HG03196 (cell line): ENCODE results near the gene FICD.
"Not testable (repeated sequence)": the region's sequence is repeated elsewhere in the genome, so short reads cannot be mapped to it uniquely, and the experiment has no call there.

Source experiments
- ATAC-seq: cut with Tn5 transposase; IDR thresholded peaks from one replicate; pipeline ENCODE4 v1.9.1; 2021; ENCODE audit not compliant: unreplicated experiment

FICD gene

DNA sequence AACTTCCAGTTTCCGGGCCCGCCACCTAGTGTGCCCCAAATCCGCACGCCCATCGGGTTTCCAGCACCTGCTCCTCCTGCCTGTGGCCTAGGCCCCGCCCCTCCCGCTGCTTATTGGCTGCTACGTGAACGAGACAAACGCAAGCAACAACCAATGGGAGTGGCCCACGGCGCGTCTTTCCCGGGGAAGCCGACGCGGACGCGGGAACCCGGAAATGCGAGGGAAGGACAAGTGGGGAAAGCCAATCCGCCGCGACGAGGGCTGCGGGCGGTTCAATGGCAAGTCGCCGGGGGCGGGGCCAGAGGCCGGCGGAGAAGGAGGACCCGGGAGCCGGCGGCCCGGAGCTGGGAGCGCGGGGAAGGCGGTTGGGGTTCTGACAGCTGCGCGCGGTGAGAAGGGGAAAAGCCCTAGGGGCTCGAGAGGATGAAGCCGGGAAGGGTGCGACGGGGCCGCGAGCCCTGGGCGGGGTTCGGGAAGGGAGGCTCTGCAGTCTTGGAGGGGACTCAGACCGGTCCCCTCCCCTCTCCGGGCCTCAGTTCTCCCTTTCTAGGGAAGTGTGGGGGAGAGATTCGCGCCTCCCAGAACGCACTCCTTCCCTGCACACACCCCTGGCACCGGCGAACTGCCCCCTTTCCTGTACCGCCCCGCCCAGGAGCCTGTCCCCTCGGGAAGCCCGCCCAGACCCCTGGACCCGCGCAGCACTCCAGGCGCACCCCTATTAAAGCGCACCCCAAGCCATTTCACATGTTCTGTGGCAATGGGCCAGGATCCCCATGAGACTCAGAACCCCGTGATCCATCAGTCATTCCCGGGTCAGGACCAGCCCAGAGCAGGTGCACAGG lies at the start of gene FICD:
Gene FICD, plus strand, starts transcription at position 305 of the 842 bp plus-strand sequence. CDS start 1,696 bp downstream, outside the sequence.
- peak; percentile 89 for ATAC-seq

DNA sequence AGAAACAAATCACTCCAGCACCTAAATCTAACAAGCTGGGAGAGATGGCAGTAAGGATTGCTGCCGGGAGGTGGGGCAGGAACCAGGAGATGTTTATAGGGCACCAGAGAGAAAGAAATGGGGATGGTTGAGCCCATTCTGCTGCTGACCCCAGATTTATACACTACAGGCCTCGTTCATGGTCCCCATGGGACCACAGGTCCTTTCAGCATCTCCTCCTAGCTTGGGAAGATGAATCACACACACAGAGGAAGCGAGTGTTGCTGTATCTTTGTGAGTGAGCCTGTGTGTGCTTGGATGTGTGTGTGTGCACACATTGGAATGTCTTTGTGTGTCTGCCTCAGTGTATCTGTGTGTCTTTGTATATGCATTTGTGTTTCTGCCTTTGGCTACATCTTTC lies 49.7 kb upstream of the FICD start:
- ATAC-seq, result no peak

DNA sequence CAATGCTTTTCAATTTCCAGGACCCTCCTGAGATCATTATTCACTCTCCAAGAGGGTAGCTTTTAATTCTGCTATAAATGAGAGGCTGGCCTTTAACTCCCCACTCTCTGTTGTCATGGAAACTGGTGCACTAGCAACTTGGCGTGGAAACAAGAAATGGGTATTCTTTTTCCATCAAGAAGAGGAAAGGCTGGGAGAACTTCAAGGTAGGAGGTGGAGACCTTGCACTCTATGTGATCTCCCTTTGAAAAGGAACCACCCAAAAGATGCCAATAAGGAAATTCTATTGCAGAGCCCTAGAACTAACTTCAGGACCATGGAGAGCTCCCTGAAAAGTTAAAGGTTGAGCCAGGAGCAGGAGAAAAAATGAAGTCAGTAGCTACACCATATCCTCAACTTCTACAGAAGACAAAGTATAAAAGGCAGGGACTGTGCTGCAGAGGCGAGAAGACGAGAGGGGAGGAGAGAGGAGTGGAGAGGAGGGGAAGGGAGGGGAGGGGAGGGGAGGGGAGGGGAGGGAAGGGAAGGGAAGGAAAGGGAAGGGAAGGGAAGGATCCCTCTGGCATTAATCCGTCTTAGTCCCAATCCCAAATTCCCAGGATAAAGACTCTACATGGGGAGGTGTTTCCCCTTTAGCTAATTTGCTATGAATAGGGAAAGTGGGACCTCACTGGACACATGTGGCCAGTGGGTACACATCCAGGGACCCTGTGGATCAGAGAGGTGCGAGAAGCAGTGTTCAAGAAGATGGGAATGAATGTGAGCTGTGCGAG lies 46.7 kb upstream of the FICD start:
- no peak for ATAC-seq

DNA sequence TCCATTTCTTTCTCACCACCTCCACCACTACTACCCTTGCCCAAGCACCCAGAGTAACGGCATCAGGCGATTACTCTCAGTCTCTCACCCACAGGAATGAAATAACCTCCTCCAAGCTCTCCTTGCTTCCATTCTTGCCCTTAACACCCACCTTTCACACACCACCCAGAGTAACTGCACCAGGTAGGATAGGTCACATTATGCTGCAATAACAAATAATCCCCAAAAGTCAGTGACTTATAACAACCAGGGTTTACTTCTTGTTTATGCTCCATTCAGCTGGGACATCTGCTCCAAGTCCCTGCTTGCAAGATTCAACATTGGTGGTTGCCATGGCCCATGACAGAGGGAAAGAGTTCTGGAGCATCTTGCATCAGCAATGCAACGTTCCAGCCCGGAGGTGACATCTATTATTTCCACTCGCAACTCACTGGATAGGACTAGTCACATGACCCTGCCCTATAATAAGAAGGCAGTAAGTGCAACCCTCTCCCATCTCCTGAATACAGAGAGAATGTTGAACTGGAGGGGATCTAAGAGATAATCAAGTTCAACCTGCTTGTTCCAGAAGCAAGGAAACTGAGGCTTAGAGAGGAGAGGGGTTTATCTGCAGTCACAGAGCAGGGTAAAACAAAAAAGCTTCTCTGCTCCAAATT lies 41.5 kb upstream of the FICD start:
- ATAC-seq, result no peak

DNA sequence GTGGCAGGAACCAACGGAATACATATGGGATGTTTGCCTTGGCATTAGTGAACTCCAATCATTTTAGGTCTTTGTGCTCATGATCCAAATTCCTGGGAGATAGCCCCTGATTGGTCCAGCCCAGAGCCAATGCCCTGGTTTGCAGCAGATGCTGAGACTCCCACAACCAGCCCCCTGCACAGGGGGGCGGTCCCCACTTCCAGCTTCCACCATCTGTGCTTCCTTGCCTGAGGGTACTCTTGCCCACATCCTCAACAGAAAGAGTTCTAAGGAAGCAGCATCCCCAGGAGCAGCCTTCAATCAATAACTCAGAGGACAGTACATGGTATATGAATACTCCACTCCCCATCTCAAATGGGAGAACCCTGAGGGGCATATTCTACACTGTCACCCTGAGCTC lies 39.7 kb upstream of the FICD start:
- no peak for ATAC-seq

DNA sequence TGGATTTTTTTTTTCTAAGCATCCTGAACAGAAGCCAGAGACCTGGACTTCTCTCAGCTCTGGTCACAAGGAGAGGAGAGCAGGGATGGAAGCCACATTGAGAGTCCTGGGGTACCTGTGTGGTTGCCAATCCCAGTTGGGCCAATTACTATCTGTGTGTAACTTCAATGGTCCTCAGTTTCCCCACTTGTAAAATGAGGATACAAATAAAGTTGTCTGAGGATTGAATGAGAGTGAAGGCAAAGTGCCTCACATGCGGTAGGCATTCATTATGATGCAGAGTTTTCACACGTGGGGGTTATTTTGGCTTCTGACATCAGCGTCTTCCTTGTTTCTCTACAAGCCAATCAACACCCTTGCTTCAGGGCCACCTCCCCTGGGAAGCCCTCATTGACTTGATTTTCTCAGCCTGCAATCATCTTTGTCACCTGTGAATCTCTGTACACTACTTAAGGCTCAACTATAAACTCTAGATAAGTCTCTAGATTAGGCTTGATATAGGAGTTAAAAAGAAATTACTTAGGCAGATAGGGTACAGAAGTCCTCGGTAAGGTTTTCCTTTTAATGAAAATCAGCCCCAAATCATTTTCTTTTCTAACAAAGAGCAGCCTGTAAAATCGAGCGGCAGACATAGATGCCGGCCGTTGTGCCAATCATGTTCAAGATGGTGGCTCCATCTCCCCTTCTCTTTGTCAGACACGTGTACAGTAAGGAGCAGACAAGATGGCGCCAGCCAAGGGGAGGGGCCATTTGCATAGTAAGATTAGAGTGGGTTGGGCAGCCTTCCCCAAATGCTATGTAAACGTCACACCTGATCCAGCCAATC lies 37.8 kb upstream of the FICD start:
- ATAC-seq, result no peak

DNA sequence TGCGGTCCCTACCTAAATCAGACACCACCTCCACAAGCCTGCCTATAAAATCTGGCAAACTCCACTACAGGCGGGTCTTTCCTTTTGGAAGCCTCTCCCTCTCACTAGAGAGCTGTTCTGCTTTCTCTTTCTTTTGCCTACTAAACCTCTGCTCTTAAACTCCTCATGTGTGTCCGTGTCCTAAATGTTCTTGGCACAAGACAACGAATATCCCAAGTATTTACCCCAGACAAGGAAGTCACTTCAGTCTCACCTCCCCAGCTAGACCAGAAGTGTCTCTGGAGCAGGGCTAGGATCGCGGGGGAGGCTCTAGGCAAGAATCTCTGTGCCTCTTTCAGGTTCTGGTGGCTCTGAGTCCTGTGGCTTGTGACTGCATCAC lies 37.2 kb upstream of the FICD start:
- no peak for ATAC-seq

DNA sequence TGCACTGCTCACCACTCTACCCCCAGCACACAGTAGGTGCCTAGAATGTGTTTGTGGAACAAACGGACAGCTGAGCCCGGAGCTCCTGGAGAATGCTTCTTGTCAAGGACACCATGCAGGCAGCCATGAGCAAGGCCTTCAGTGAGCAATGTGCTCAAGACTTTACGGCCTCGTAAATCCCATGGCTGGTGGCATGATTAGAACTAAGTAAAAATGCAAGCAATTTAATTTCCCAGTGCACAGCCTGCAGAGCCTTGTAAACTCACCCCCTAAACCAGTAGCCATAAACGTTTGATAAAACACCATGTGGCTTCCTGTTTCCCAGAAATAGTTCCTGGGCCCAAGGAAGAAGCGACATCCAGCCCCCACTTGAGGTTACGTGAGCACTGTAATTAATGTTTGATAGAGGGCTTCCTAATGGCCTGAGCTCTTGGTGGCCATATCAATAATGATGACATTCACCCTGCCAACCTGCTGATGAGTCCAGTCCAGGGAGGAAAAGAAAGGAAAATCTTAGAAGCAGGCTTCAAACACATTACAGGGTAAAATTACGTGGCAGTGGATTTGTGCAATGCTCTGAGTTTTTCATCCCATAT lies 36.4 kb upstream of the FICD start:
- ATAC-seq, result no peak

DNA sequence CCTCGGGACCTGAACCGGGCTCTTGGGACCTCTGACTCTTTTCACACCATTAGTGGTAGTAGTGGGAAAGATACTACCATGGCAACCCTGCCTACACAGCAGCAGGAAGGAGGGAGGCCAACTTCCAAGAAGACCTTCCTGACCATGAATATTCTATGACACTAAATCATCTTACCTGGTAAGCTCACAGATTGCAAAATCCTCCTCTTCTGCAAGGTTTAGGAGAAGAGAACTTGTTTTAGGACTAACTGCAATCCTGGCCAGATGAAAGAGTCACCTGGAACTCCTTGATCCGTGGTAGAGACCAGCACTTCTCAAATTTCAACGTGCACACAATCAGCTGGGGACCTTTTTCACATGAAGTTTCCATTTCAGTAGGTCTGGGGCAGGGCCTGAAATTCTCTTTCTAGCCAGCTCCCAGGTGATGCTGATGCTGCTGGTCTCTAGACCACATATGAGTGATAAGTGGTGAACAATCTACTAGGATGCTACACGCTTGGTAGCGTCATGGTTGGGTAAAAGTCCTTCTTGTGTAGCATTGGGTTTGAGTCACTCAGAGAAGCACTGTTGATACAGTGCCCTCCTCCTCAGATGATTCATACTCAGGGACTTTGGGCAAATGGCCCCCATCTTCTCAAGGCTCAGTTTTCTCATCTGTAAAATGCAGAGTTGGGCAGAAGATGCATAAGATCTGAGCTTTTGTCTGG lies 35.6 kb upstream of the FICD start:
- ATAC-seq, result no peak

DNA sequence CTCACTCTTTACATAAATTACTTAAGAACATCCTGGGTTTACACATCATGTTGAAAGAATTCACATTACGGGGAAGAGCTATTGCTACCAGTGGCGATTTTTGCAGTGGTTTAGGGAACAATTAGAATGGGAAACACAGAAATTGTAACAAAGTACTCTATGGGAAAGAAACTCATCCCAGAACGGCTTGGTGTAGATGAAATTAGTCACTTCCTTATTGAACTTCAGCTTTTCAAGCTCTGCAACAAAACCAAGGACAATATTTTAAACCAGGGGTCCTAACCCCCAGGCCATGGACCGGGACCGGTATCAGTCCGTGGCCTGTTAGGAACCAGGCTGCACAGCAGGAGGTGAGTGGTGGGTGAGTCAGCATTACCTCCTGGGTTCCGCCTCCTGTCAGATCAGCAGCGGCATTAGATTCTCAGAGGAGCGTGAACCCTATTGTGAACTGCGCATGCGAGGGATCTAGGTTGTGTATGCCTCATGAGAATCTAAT lies 32.3 kb upstream of the FICD start:
- ATAC-seq, result no peak

DNA sequence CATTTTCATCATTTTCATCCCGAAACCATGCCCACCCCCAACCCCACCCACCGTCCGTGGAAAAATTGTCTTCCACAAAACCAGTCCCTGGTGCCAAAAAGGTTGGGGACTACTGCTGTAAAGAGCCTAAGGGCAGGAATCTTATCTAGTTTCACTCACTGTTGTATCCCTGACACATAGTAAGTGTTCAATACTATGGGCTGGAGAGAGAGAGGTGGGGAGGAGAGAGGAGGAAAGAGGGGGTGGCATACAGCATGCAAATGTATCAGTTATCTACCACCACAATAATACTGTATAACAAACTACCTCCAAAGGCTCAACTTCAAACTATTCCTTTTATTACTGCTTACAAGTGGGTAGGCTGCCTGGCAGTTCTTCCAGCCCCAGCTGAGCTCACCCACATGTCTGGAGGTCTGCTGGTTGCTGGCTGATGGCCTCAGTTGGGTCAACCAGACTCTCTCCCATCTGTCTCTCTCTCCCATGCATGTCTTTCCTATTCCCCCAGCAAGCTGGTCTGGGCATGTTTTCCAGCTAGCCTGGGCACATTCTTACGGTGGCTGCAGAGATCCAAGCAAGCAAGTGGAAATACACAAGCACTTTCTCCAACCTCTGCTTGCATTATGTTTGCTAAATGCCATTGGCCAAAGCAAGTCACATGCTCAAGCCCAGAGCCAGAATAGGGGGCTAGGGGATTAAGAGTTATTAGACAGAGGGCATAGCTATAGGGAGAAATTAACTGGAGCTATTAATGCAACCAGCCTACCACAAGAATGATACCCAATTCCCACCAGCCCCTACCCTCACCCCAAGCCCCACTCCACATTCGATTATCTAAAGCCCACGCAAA lies 31.6 kb upstream of the FICD start:
- no peak for ATAC-seq

DNA sequence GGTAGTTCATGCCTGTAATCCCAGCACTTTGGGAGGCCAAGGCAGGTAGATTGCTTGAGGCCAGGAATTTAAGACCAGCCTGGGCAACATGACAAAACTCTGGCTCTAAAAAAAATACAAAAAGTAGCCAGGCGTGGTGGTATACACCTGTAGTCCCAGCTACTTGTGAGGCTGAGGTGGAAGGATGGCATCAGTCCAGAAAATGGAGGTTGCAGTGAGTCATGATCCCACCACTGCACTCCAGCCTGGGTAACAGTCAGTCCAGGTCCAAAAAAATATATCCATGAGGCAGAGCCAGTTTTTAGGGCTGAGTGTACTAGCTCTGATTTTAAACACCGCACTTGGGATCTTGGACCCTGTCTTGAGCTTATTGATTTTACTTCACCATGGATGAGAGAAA lies 30.6 kb upstream of the FICD start:
- no peak for ATAC-seq

DNA sequence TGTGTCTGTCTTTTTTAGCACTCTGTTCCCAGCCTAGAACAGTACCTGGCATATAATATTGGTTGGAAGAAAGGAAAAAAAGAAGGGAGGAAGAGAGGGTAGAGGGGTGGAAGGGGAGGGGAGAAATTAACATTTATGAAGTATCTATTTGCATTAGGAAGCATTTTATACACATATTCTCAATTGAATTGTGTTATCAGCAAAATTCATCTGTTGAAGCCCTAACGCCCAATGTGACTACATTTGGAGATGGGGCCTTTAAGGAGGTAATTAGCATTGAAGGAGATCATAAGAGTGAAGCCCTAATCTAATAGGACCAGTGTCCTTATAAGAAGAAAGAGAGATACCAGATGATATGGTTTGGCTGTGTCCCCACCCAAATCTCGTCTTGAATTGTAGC lies 30.2 kb upstream of the FICD start:
- no peak for ATAC-seq

DNA sequence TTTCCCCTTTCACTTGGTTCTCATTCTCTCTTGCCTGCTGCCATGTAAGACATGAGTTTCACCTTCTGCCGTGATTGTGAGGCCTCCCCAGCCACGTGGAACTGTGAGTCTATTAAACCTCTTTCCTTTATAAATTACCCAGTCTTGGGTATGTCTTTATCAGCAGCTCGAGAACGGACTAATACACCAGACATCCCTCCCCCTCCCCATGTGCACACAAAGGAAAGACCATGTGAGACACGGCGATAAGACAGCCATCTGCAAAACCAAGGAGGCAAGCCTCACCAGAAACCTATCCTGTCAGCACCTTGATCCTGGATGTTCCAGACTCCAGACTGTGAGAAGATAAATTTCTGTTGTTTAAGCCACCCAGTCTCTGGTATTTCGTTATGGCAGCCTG lies 29.7 kb upstream of the FICD start:
- not testable (repeated sequence) for ATAC-seq

DNA sequence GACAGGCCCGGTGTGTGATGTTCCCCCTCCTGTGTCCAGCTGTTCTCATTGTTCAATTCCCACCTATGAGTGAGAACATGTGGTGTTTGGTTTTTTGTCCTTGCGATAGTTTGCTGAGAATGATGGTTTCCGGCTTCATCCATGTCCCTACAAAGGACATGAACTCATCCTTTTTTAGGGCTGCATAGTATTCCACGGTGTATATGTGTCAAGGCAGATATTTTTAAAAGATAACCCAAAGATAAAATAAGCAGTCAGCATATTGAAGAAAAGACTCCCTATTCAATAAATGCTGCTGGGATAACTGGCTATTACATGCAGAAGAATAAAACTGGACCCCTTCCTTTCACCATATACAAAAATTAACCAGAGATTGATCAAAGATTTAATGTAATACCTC lies 28.0 kb upstream of the FICD start:
- not testable (repeated sequence) for ATAC-seq

DNA sequence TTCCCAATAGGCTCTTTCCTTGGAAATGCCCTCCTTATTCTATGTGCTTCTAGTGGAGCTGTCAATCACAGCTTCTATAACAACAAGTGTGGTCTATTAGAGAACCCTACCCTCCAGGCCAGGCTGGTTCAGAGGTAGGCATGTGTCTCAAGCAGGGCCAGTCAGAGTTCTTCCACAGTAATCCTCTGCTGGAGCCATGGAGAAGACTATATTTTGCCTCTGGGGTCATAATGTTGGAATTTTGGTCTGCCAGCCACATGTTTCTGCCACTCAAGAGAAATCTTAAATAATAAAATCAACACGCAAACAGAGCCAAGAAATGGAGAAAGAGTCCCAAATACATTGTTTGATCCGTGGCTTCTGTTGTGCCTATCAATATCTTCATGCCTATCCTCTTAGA lies 23.8 kb upstream of the FICD start:
- ATAC-seq, result no peak

DNA sequence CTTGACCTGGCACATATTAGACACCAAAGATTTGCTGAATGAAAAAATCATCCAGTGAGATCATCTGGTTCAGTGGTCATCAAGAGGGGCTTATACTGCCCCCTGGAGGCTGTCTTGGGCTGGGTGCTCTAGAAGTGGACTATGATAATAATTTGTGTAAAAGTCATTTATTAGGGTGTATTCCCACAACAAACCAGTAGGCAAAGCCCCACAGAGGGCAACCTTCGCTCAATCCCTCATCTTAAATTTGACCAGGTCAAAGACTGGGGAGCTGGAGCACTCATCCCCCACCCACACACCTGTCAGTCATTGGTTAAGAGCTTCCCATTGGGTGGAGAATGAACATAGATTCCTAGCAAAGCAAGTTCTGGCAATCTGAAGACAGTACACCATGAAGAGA lies 20.0 kb upstream of the FICD start:
- ATAC-seq, result no peak

DNA sequence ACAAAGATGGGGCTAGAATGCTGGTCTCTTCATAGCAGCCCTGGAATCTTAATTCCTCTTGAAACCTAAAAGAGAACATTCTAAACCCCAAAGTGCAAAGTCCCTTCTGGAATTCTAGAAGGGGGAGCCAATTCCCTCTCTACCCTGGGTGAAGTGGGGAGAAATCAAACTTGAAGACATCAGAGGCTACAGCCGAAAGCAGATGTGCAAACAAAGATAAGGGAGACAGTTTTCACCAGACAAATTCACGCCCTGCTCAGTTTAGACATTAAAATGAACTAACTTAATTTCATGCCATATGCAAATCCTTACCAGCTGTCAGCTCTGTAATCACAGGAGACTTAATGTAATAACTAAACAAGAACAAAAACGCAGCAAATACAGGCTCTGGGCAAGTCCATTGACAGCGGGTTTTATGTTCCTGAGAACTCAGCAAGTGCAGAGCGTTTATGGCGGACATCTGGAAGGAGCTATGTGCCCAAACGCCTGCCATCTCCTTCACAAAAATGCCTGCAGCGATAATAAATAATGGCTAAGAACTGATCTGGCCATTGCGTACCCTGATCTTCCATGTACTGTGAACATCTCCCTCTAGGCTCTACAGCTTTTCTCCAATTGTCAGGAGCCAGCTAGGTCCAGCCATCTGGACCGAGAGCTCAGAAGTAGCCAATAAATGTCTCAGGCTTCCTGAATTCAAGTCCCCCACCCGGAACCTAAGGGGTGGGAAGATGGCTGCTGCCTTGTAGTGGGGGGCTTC lies 19.1 kb upstream of the FICD start:
- no peak for ATAC-seq
